Measurements from ENCODE around the gene SLFN12L.

The SLFN12L gene

GRCh38 chr17:35555691-35556090 is 18.2 kb upstream of the SLFN12L start:
- TF ChIP-seq, protein P1, sequence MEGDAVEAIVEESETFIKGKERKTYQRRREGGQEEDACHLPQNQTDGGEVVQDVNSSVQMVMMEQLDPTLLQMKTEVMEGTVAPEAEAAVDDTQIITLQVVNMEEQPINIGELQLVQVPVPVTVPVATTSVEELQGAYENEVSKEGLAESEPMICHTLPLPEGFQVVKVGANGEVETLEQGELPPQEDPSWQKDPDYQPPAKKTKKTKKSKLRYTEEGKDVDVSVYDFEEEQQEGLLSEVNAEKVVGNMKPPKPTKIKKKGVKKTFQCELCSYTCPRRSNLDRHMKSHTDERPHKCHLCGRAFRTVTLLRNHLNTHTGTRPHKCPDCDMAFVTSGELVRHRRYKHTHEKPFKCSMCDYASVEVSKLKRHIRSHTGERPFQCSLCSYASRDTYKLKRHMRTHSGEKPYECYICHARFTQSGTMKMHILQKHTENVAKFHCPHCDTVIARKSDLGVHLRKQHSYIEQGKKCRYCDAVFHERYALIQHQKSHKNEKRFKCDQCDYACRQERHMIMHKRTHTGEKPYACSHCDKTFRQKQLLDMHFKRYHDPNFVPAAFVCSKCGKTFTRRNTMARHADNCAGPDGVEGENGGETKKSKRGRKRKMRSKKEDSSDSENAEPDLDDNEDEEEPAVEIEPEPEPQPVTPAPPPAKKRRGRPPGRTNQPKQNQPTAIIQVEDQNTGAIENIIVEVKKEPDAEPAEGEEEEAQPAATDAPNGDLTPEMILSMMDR (IDR thresholded peaks at IDR 0.05; ENCODE audit: insufficient read depth, missing control alignments), result peak; percentile 50
- FAIRE-seq (no peak), DNase-seq (ENCODE audit: insufficient read length, low spot score) (no peak)

DNA sequence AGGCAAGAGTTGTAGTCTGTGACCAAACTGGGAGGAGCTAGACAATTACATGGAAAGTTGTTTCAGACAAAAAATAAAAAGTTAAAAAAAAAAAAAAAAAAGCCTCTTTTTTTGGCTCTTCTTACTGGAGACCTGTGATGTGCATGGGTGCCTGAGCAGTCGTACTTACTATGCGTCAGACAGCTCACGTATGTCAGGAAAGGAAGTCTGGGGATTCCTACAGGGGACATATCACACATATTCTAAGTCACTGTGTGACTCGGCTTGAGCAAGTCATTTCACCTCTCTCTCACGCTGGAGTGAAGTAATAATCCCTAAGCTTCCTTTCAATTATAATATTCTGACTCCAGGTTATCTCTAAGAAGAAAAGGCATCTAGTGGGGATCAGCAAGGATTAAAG is 17.2 kb upstream of the SLFN12L start:
- no peak for FAIRE-seq

DNA sequence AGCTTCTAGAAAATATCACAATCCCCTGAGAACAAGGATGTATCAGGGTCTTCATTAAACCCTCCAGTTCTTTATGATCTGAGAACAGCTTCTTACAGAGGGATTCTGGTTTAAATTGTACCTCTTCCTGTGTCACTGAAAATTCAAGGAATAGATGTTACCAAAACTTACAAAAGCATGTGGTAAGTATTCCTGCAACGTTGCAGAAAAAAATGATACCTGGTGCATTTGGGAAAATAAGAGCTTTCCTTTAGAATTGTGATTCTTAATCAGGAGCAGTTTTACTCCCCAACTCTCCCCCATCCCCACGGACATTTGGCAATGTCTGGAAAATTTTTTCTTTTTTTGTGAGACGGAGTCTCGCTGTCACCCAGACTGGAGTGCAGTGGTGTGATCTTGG is 15.8 kb upstream of the SLFN12L start:
- no peak for FAIRE-seq
- TF ChIP-seq, protein P1 (IDR thresholded peaks at IDR 0.05; ENCODE audit: insufficient read depth, missing control alignments), result no peak
- DNase-seq (ENCODE audit: insufficient read length, low spot score), result no peak

More for the DNA sequence above, 17.2 kb upstream of the SLFN12L start:
- TF ChIP-seq, protein P1 (IDR thresholded peaks at IDR 0.05; ENCODE audit: insufficient read depth, missing control alignments), result no peak
- DNase-seq (ENCODE audit: insufficient read length, low spot score), result no peak

- TF ChIP-seq, protein P1 (IDR thresholded peaks at IDR 0.05; ENCODE audit: insufficient read depth, missing control alignments), result no peak
- DNase-seq (ENCODE audit: insufficient read length, low spot score), result no peak
- FAIRE-seq, result no peak
These were observed 11.5 kb upstream of the SLFN12L start for GRCh38 chr17:35548978-35549377.

DNA sequence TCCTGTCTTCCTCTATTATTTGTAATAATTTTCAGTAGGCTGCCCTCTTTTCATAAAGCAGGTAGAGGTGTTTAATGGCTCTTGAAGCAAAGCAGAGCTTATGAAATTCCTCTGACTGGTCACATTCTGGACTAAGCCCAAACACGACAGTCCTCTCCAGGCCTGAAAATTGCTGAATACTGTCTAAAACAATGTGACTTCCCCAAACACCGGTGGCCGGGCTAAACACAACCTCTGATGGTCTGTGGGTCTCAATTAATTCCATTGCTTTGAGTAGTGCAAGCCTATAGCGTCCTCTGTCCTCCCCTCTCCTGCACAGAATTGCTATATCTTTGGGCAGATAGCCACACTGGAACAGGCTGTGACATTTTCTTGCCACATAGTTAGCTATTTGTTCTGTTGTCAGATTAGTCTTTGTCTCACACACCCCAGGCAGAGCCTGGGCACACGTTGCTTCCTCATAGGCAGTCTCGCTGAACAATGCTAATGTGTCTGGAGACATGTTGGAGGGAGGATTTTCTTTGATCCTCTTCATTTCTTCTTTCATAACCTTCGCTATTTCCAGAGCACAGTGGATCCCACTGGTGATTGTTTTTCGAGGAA is 10.8 kb upstream of the SLFN12L start:
- DNase-seq (ENCODE audit: insufficient read length, low spot score) (no peak), FAIRE-seq (no peak)
- TF ChIP-seq, protein P1 (IDR thresholded peaks at IDR 0.05; ENCODE audit: insufficient read depth, missing control alignments), result no peak

GRCh38 chr17:35546487-35546886 is 9.0 kb upstream of the SLFN12L start:
- FAIRE-seq (no peak), DNase-seq (ENCODE audit: insufficient read length, low spot score) (no peak)
- TF ChIP-seq, protein P1 (IDR thresholded peaks at IDR 0.05; ENCODE audit: insufficient read depth, missing control alignments), result no peak

DNA sequence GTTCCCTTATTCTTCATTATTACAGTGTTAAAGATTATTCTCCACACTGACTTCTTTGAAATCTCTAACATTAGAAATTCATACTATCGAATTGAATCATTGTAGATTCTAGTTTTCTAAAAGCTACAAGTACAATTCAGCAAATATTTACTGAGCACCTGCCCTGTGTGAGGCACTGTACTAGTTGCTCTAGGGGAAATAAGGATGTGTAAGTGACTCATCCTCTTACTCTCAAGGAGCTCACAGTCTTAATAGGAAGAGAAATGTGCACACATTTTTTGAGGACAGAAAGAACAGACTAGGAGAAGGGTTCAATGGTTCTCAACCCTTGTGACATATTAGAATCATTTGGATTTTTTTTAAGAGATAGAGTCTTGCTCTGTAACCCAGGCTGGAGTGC is 7.7 kb upstream of the SLFN12L start:
- FAIRE-seq, result no peak
- TF ChIP-seq, protein P1 (IDR thresholded peaks at IDR 0.05; ENCODE audit: insufficient read depth, missing control alignments), result no peak
- no peak for DNase-seq (ENCODE audit: insufficient read length, low spot score)

All from D721Med (cell line).